ENCODE measurements around the gene CCDC120.

- TF ChIP-seq POLR2A (IDR thresholded peaks at IDR 0.05; ENCODE audit: low read length) (no peak), GATA1 (IDR thresholded peaks at IDR 0.05; ENCODE audit: low read depth, low read length) (no peak)
Measured at GRCh38 chrX:49066690-49067089, 7.9 kb downstream of the CCDC120 start.

All from erythroblast (primary cell).